HT1080 (cell line): ENCODE measurements around the gene VSTM4. TPM values are rescaled to one million over a fixed set of nuclear protein-coding genes. Genes with fewer than 3 reads are reported as not detected.

Experiments
- DNase-seq: peaks from one replicate; pipeline ENCODE4 v3.0.0-alpha.2; 2015; ENCODE audit warnings: low read depth
- small RNA-seq: library from RNA; depleted of rRNA; stranded (forward); fragments of <200 nt; gene quantifications from one replicate; pipeline ENCODE3, GENCODE V24; 2014
- total RNA-seq: library from RNA; depleted of rRNA; stranded (reverse); fragments of >200 nt; shearing (Covaris generic); gene quantifications from 2 replicates; pipeline ENCODE4 v1.2.3, GENCODE V29; 2014; rRNA removed

The VSTM4 gene
- total RNA-seq, 1 experiment from 2014 or later, result 2.7 TPM

- peak; percentile 29 for DNase-seq
These were observed 142.3 kb downstream of the VSTM4 start for GRCh38 chr10:48973065-48973464.

DNA sequence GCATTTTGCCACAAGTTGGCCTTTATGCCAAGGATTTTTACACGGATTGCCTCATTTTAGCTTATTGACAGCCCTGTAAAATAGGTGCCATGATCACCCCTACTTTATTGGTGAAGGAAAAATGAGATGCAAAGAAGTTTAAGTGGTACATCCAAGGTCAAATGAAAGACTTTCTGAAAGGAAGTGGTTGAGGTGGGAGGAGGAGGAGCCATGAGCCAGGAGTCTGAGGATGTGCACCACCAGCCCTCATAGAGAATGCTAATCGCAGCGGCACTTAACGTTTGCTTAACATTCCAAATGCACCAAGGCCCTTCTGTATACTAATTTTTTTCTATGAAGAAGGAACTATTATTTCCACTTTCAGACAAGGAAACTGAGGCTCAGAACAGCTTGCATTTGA is 144.7 kb downstream of the VSTM4 start:
- no peak for DNase-seq

DNA sequence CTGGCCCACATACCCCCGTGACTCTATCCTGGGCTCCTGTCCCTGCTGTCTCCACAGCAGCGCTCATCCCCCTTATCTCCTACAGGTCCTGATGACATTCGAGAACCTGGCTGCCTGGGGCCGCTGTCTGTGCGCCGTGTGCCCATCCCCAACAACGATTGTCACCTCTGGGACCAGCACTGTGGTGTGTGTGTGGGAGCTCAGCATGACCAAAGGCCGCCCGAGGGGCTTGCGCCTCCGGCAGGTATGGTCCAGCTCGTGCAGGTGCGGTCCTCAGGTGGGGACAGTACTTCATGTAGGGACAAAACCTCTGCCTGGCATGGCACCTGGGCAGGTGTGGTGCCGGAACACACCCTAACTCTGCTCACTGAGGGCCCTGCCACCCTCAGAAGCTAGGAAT is 145.3 kb downstream of the VSTM4 start:
- no peak for DNase-seq

GRCh38 chr10:48968036-48968435 is 147.3 kb downstream of the VSTM4 start:
- DNase-seq, result no peak

- no peak for DNase-seq
These were observed 149.9 kb downstream of the VSTM4 start for GRCh38 chr10:48965460-48965859.

Small RNA genes within 50 kb of the gene (small RNA-seq; reads per million reads assigned to genes)
- gene MIR4294, result not detected

Other genes with a start within 250 kb of the VSTM4 start
- 0.59 and 0.70 TPM in 2 replicates for gene LRRC18, start 175.7 kb downstream of the VSTM4 start, total RNA-seq
- not detected in 2 replicates for gene FAM170B, start 18.5 kb upstream of the VSTM4 start, total RNA-seq
- gene TMEM273, start 72.9 kb upstream of the VSTM4 start, total RNA-seq, result not detected in 2 replicates
- not detected in 2 replicates for gene C10orf71, start 183.6 kb upstream of the VSTM4 start, total RNA-seq